ENCODE results near the gene PRKCZ.

Gene PRKCZ

GRCh38 chr1:2025491-2025981 lies 24.7 kb upstream of the PRKCZ start:
- DNase-seq: no peak

DNA sequence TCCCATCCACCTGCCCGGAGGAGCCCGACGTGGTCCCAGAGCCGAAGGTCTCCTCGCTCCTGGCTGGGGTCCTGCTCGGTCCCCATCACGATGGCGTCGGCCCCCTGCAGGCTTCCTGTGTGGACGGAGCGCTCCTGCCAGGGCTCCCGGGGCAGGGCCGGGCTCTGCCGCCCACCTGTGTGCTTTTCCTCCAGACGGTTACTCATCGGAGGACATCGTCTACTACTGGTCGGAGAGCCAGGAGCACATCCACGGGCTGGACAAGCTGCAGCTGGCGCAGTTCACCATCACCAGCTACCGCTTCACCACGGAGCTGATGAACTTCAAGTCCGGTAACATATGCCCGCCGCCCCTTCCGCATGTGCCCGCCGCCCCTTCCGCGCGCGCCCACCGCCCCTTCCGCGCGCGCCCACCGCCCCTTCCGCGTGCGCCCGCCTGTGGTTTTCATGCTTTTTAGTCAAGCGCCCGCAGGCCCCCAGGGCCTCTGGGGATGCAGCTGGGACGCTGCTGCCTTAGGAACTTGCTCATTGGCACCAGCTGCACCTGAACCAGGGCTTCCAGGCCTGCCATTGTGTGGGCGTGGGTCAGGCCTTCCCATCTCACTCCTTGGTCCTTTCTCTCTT lies 22.1 kb upstream of the PRKCZ start:
- DNase-seq: no peak

DNA sequence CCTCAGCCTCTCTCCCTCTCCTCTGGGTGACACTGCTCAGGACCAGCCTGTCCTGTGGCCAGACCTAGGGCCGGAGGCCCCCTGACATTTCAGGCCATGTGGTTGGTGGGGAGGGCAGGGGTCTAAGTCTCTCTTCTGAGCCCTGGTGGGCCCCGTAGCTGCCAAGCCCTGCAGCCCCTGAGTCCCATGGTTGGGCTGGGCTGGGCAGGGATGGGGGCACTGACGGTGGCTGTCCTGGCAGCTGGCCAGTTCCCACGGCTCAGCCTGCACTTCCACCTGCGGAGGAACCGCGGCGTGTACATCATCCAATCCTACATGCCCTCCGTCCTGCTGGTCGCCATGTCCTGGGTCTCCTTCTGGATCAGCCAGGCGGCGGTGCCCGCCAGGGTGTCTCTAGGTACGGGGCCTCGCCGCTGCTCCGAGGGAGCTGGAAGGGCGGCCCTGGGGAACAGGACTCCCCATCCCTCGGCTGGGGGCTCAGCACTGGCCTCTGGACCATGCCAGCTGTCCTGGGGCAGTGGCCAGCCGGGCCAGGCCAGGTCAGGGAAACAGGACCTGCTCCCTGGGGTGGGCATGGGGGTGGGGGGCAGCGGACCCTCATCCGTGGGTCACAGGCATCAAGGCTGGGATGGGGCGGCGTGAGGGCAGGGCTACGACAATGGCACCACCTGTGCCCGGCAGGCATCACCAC lies 21.2 kb upstream of the PRKCZ start:
- DNase-seq: no peak

DNA sequence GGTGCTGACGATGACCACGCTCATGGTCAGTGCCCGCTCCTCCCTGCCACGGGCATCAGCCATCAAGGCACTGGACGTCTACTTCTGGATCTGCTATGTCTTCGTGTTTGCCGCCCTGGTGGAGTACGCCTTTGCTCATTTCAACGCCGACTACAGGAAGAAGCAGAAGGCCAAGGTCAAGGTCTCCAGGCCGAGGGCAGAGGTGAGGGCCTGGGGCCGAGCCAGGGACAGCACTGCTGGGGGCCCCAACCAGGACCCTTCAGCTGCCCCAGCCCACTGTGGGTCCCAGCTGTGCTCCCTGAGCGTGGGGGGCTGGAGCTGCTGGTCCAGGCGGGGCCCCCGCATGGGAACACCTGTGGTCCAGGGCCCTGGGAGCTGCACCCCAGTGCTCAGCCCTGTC lies 20.6 kb upstream of the PRKCZ start:
- no peak for DNase-seq

GRCh38 chr1:2030076-2030871 lies 19.9 kb upstream of the PRKCZ start:
- DNase-seq: no peak

GRCh38 chr1:2031546-2032540 lies 18.4 kb upstream of the PRKCZ start:
- DNase-seq: no peak

- DNase-seq: no peak
These were observed 17.5 kb upstream of the PRKCZ start for GRCh38 chr1:2032737-2033136.

DNA sequence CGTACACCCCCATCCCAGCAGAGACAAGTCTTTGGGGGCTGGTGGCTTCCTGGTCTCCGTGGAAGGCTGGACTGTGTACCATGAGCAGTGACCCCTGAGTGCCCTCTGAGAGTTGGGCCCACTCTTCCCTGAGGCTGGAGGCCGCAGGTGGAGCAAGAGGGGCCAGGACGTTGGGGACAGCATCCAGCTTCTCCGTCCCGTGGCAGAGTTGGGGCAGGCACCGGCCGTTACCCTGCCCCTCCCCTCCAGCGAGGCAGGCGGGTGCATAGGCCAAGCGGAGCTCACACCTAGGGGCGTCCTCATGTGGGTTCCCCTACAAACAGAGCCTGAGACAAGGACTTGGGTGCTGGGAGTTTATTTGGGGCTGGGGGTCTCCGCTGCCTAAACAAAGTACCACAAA lies 17.0 kb upstream of the PRKCZ start:
- DNase-seq: no peak

- DNase-seq: no peak
These were observed 13.9 kb upstream of the PRKCZ start for GRCh38 chr1:2036287-2036686.

DNA sequence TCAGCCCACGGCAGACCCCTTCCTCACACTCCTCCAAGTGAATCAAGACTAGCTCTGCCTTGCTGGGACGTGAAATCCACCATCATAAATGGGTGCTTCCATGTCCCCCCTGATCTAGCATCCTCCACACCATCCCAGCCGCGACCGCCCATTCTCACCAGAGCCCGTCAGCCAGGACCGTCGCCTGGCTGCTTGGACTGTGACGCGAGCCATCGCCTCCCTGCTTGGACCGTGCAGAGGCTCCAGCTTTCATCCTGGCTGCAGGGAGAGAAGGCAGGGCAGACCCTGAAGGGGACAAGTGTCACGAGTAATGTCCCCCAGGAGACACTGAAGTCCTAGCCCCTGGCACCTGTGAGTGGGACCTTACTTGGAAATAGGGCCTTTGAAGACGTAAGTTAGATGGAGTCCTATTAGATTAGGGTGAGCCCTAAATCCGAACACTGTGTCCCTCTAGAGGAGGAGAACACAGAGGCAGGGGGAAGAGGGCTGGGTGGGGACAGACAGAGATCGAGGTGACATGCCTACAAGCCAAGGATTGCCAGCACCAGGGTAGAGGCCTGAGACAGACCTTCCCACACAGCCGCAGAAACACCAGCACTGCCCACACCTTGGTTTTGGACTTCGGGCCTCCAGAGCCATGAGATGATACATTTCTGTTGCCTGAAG lies 12.8 kb upstream of the PRKCZ start:
- no peak for DNase-seq

GRCh38 chr1:2038229-2038628 lies 12.0 kb upstream of the PRKCZ start:
- DNase-seq: no peak

DNA sequence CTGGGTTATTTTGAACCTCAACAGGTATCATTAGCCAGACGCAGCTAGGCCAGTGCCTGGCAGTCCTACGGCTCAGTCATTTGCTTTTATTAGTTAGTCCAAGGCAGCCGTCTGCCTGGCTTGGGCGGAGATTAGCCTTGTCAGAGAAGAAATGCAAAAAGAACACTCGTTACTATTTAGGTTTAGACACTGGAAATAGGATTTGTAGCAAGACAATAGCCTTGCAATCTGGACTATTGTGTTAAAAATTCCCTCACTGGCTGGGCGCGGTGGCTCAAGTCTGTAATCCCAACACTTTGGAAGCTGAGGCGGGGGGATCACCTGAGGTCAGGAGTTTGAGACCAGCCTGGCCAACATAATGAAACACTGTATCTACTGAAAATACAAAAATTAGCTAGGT lies 11.0 kb upstream of the PRKCZ start:
- DNase-seq: no peak

DNA sequence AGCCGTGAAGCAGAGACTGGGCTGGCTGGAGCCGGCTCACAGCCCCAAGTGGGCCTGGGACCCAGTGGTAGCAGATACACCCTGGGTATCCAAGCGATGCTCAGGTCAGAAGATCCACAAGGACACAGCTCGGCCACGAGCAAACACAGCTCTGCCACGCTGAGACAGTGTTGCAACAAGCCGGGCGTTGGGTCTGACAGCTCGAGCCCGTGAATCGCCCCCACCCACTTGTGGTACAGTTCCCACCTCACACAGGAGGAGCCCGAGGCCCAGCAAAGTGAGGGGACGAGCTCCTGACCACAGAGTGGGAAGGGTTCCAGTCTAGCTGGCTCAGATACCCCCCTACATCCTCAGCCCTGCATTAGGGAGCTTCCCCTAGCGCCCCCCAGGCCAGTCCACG lies 8.9 kb upstream of the PRKCZ start:
- no peak for DNase-seq

- no peak for DNase-seq
These were observed 8.3 kb upstream of the PRKCZ start for GRCh38 chr1:2041887-2042286.

DNA sequence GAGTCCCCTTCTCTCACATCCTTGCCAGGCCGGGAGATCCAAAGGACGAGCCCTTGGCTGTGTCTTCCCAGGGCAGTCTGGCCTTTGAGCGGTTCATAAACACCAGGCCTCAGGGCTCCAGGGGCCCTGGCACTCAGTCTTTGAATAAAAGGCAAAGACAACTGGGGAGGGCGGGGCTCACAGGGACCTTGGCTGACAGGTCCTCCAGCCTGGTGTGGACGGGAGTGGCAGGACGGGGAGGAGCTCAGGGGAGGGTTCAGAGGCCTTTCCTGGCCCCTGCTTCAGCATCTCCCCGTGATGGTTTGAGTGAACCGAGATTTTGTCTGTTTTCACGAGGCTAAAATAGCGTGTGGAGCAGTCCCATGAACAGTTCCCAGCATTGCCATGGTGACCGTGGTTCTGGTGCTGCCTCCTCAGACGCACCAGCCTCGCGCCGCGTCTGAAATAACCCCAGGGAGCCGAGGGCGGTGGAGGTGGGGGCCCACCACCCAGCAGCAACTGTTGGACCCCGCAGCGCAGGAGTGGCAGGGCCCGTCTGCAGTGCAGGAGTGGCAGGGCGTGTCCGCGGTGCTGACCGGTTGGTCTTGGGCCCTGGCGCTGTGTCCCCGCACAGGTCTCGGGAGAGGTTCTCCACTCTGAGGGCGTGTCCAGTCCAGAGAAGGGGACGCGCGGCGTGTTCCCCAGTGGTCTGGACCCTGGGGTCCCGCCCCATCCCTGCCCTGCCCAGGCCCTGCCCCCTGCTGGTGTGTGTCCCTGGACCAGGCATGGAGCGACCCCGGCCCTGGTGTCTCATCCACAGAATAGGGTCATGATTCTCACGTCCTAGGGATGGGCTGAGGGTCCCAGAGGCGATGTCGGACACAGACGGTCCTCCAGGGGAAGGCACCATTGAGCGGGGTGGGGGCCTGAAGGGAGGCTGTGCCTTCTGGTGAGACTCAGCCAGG lies 7.1 kb upstream of the PRKCZ start:
- no peak for DNase-seq

DNA sequence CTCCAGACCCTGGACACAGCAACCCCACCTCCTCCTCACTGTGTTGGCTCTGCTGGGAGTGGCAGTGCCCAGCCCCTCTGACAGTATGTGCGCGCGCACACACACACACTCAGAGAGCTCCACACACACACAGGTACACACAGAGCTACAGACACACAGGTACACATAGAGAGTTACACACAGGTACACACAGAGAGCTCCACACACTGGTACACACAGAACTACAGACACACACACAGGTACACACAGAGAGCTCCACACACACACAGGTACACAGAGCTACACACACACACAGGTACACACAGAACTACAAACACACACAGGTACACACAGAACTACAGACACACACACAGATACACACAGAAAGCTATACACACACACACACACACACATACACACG lies 6.3 kb upstream of the PRKCZ start:
- DNase-seq: no peak

DNA sequence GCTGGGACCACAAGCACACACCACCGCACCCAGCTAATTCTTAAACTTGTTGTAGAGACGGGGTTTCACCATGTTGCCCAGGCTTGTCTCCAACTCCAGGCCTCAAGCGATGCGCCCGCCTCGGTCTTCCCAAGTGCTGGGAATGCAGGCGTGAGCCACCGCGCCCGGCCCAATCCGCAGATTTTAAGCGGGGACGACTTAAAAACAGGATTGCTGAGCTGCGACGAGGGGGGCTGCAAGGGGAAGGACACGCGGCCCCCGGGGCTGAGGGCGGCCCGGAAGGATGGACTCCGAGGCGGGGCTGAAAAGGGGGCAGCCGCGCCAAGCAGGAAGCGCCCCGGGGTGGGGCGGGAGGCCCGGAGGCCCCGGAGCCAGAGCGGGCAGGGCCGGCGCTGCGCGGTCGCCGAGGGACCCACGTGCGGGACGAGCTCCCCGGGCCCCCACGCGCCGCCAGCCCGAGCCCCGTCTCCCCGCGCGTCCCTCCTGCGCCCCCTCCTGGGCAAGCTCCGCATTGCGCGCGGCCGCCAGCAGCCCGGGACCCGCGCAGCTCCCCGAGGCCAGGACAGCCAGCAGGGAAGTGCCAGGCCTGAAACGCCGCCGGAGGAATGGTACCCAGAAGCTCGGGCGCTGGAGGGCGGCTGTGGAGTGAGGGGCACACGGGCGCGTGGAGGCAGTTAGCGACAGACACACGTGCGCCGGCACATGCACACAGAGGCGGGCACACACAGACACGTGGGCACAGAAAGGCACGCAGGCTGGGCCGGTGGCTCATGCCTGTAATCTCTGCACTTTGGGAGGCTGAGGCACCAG lies 5.5 kb upstream of the PRKCZ start:
- peak; percentile 46 for DNase-seq

GRCh38 chr1:2045468-2046173 lies 4.6 kb upstream of the PRKCZ start:
- DNase-seq: no peak

GRCh38 chr1:2046174-2046917 lies 3.9 kb upstream of the PRKCZ start:
- peak; percentile 2 for DNase-seq

All from fibroblast of skin of right biceps (primary cell).